Upper lobe of right lung (tissue), 1 donor: ENCODE measurements around the gene FOXD3. TPM values are rescaled to one million over a fixed set of nuclear protein-coding genes. Genes with fewer than 3 reads are reported as not detected.
A peak's percentile ranks its signal among the peaks of the same experiment; 100 is the strongest.

Experiments used
- ATAC-seq: fragments of 200-7000 bp; cut with Tn5 transposase; one replicate; pipeline ENCODE4 v1.9.1; 2020; ENCODE audit warnings: mild to moderate bottlenecking, moderate library complexity
- DNase-seq: peaks from one replicate; pipeline ENCODE4 v3.0.0-alpha.2; 2020
- H3K27ac ChIP-seq: fragments of 200-600 bp; one replicate; pipeline ENCODE4 v1.8.0; 2022
- H3K27me3 ChIP-seq: fragments of 200-600 bp; one replicate; pipeline ENCODE4 v1.8.0; 2022; ENCODE audit warnings: mild to moderate bottlenecking
- H3K36me3 ChIP-seq: fragments of 200-600 bp; one replicate; pipeline ENCODE4 v1.8.0; 2022
- H3K4me1 ChIP-seq: fragments of 200-600 bp; one replicate; pipeline ENCODE4 v1.8.0; 2022
- H3K4me3 ChIP-seq: fragments of 200-600 bp; one replicate; pipeline ENCODE4 v1.8.0; 2022; ENCODE audit warnings: mild to moderate bottlenecking
- H3K9me3 ChIP-seq: fragments of 200-600 bp; one replicate; pipeline ENCODE4 v1.8.0; 2022
- CTCF ChIP-seq: fragments of 200-600 bp; IDR thresholded peaks from one replicate; pipeline ENCODE4 v1.8.0; 2022; ENCODE audit warnings: antibody characterized with exemption
- intact Hi-C: fragments of 100-400 bp; cut with DNase I; formaldehyde crosslinking; loops from one replicate; pipeline ENCODE4 v1.11.0; 2022
- total RNA-seq: library from RNA; stranded (reverse); fragmentation: NEBNext Ultra II Directional; extraction: Animal tissue kit (Norgen Biotek cat#: 25700); gene quantifications from one replicate; pipeline ENCODE4 v1.2.1, GENCODE V29; 2021
- donor health status: DM: no; HTN: yes; CAD: no; lungs with severe emphysema.

FOXD3 gene
- total RNA-seq, 1 donor from 2014 or later = not detected

- ATAC-seq = no peak
- Histone ChIP-seq H3K27ac (no peak overlapping the region), H3K4me1 (no peaks in the 10 kb centered on the region), H3K9me3 (no peaks in the 10 kb centered on the region), H3K4me3 (no peak overlapping the region), H3K36me3 (no peaks in the 10 kb centered on the region), H3K27me3 (peaks cover 43% of the 10 kb centered on the region)
- intact Hi-C loops = no loop called here
- no peak for DNase-seq
- TF ChIP-seq CTCF = no peak
Measured at GRCh38 chr1:63305043-63305442, 17.3 kb upstream of the FOXD3 start.

GRCh38 chr1:63307196-63307794 lies 15.1 kb upstream of the FOXD3 start:
- Histone ChIP-seq H3K36me3 (no peaks in the 10 kb centered on the region), H3K27ac (no peak overlapping the region), H3K4me3 (no peak overlapping the region), H3K9me3 (no peaks in the 10 kb centered on the region), H3K27me3 (peaks cover 48% of the 10 kb centered on the region), H3K4me1 (no peaks in the 10 kb centered on the region)
- no peak for ATAC-seq
- no peak for TF ChIP-seq CTCF
- intact Hi-C loops = no loop called here
- no peak for DNase-seq

GRCh38 chr1:63316598-63316983 lies 5.8 kb upstream of the FOXD3 start:
- Histone ChIP-seq H3K36me3 (no peaks in the 10 kb centered on the region), H3K4me1 (peaks cover 11% of the 10 kb centered on the region), H3K9me3 (no peaks in the 10 kb centered on the region), H3K27ac (no peak overlapping the region), H3K27me3 (peaks cover 75% of the 10 kb centered on the region), H3K4me3 (no peak overlapping the region)
- ATAC-seq = no peak
- DNase-seq = no peak
- no peak for TF ChIP-seq CTCF
- intact Hi-C loops = no loop called here

- Histone ChIP-seq H3K27ac (no peak overlapping the region), H3K9me3 (no peaks in the 10 kb centered on the region), H3K27me3 (peaks cover 81% of the 10 kb centered on the region), H3K36me3 (no peaks in the 10 kb centered on the region), H3K4me3 (peak overlapping the region; percentile 40), H3K4me1 (peaks cover 17% of the 10 kb centered on the region)
- peak; percentile 92 for DNase-seq
- peak; percentile 54 for TF ChIP-seq CTCF
- ATAC-seq = peak; percentile 94
- intact Hi-C loops = no loop called here
Measured at GRCh38 chr1:63316984-63317816, 5.2 kb upstream of the FOXD3 start.

- Histone ChIP-seq H3K9me3 (no peaks in the 10 kb centered on the region), H3K27me3 (peaks cover 86% of the 10 kb centered on the region), H3K4me3 (peak overlapping the region; percentile 40), H3K4me1 (peaks cover 22% of the 10 kb centered on the region), H3K36me3 (no peaks in the 10 kb centered on the region), H3K27ac (no peak overlapping the region)
- DNase-seq = no peak
- TF ChIP-seq CTCF = no peak
- intact Hi-C loops = no loop called here
- ATAC-seq = no peak
Measured at GRCh38 chr1:63317817-63318152, 4.6 kb upstream of the FOXD3 start.
